Skeletal muscle tissue (tissue), 4 donors: Measurements from ENCODE around the gene RHOJ. TPM values are rescaled to one million over a fixed set of nuclear protein-coding genes. Genes with fewer than 3 reads are reported as not detected.
A peak's percentile ranks its signal among the peaks of the same experiment; 100 is the strongest.

Experiments
- H3K27ac ChIP-seq: one replicate; pipeline ENCODE4 v1.7.0; 2013; ENCODE audit warnings: mild to moderate bottlenecking, low read depth, low read length, inconsistent platforms
- H3K27me3 ChIP-seq, 3 donors: one replicate each; pipeline ENCODE4 v1.7.0; 2013; ENCODE audit warnings: low read length in 3 of 3; ENCODE audit not compliant: control insufficient read depth in 3 of 3, insufficient read depth in 3 of 3
- H3K36me3 ChIP-seq, 3 donors: one replicate each; pipeline ENCODE4 v1.7.0; 2013; ENCODE audit warnings: low read length in 3 of 3; ENCODE audit not compliant: control insufficient read depth in 3 of 3, insufficient read depth in 3 of 3
- H3K4me1 ChIP-seq, 3 donors: one replicate each; pipeline ENCODE4 v1.7.0; 2013; ENCODE audit warnings: low read length in 3 of 3, mild to moderate bottlenecking in 3 of 3; ENCODE audit not compliant: control insufficient read depth in 3 of 3, insufficient read depth in 3 of 3
- H3K4me3 ChIP-seq, 3 donors: one replicate each; pipeline ENCODE4 v1.7.0; 2013; ENCODE audit warnings: low read length in 3 of 3
- H3K9ac ChIP-seq, 3 donors: one replicate each; pipeline ENCODE4 v1.7.0; 2013; ENCODE audit warnings: low read length in 3 of 3, mild to moderate bottlenecking in 3 of 3, moderate library complexity in 2 of 3, low read depth in 1 of 3
- H3K9me3 ChIP-seq, 3 donors: one replicate each; pipeline ENCODE4 v1.7.0; 2013; ENCODE audit warnings: low read length in 3 of 3; ENCODE audit not compliant: control insufficient read depth in 3 of 3
- total RNA-seq: library from RNA; depleted of rRNA; stranded (reverse); fragments of >200 nt; gene quantifications from one replicate; pipeline ENCODE4 v1.2.3, GENCODE V29; 2014
- donor health status: Osteomylitis.

Gene RHOJ
- total RNA-seq, 1 donor from 2014 or later, result 7.3 TPM

DNA sequence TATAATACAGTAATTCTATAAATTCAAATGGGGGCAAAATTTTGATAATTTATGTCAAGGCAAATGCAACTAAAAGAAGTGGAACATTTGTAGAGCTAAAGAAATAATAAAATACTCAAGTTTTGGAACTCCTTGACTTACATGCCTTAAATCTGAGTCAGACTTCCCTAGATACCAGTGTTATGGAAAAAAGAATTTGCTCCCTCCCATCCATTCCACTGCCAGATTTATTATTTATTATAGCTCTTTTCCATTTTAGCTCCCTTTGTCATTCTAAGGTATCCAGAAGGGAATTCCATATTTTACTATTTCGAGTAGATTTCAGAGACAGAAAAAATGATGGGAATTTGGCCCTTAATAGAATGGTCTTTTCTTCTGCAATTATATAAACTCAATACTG, 44.0 kb downstream of the RHOJ start:
- H3K36me3 ChIP-seq, result no peaks in the 10 kb centered on the region
- H3K4me3 ChIP-seq, result peak overlapping the region in 1 of 3 donors; percentile 1
- peaks cover 0 to 7% (median 5%) of the 10 kb centered on the region in 3 donors for H3K4me1 ChIP-seq
- no peaks in the 10 kb centered on the region for H3K27me3 ChIP-seq
- H3K27ac ChIP-seq, result no peak overlapping the region
- no peaks in the 10 kb centered on the region for H3K9me3 ChIP-seq
- H3K9ac ChIP-seq, result no peak overlapping the region

DNA sequence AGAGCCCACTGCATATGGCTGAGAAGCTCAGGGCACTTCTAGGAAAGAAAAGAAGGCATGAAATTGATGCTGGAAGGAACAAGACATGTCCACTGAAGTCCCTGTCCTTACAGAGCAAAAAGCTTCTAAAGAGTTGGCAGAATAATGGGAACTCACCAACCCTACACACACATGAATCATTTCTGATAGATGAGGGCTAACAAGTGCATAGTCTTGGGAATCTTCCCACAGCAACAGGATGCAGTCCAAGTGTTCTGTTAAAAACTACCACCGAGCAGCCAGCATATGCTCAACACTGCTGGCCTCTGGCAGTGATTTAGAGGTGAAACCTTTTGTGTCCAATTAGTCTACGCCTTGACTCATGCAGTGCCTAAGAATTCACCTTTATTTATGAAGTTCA, 44.8 kb downstream of the RHOJ start:
- no peaks in the 10 kb centered on the region for H3K9me3 ChIP-seq
- H3K27ac ChIP-seq, result no peak overlapping the region
- peaks cover 0 to 7% (median 5%) of the 10 kb centered on the region in 3 donors for H3K4me1 ChIP-seq

DNA sequence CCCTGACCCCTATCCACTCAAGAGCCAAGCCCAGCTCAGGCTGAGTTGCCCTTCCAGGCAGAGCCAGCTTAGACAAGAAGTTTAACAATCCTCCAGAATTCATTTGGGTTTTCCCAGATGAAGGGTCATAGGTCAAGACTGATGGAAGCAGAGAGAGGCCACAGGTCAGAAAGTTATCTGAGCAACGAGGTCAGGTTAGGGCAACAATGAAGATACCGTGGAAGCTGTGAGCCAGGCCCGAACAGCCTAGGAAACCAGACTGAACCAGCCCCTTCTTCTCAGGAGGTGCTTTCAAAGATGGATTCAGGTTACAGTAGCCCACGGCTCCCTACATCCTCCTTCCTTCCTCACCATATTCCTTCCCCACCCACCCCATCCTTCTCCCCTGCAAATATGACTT, 53.1 kb downstream of the RHOJ start:
- Histone ChIP-seq H3K9ac (no peak overlapping the region), H3K4me3 (no peak overlapping the region), H3K27ac (no peak overlapping the region), H3K27me3 (no peaks in the 10 kb centered on the region), H3K4me1 (peaks cover 0 to 2% (median 0%) of the 10 kb centered on the region in 3 donors), H3K9me3 (no peaks in the 10 kb centered on the region), H3K36me3 (peaks cover 0 to 3% (median 0%) of the 10 kb centered on the region in 3 donors)

More for the DNA sequence above, 44.8 kb downstream of the RHOJ start:
- no peaks in the 10 kb centered on the region for H3K36me3 ChIP-seq
- H3K4me3 ChIP-seq, result no peak overlapping the region
- no peak overlapping the region for H3K9ac ChIP-seq
- no peaks in the 10 kb centered on the region for H3K27me3 ChIP-seq

DNA sequence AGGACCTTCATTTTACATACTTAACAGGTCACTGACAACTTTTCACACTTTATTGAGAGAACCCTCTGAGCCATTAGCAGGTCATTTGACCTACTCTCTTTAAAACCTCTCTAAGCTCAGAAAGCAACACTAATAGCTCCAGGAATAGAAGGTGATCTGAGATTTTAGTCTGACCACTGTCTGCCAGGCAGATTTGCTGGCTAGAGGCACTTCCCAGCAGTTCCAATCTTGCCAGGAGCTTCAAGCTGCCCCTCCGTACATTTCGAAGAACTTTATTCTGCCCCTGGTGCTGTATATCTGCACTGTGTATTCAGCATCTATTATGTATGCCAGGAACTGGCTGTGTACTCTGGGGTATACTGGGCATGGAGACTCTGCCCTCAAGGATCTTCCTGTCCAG, 58.2 kb downstream of the RHOJ start:
- Histone ChIP-seq H3K36me3 (no peaks in the 10 kb centered on the region), H3K27me3 (no peaks in the 10 kb centered on the region), H3K4me3 (no peak overlapping the region), H3K9me3 (no peaks in the 10 kb centered on the region), H3K27ac (no peak overlapping the region), H3K4me1 (peaks cover 0 to 4% (median 4%) of the 10 kb centered on the region in 3 donors), H3K9ac (no peak overlapping the region)

DNA sequence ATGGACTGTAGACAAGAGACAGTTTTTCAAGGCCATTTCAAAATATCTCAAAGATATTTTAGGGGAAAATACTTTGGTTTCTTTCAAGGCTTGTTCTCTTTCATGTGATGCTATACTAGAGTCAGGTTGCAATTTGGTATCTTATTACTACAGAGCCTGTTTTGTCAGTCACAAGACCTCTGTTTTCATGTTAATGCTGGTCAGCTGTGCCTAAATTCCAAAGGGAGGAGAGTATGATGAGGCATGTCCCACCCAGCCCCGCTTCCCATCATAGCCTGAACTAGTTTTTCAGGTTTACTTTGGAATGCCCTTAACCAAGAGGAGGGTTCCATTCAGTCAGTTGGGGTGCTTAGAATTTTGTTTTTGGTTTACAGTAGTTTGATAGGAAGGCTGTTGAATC, 61.9 kb downstream of the RHOJ start:
- Histone ChIP-seq H3K4me1 (peaks cover 0 to 4% (median 4%) of the 10 kb centered on the region in 3 donors), H3K27me3 (no peaks in the 10 kb centered on the region), H3K9ac (no peak overlapping the region), H3K27ac (no peak overlapping the region), H3K9me3 (no peaks in the 10 kb centered on the region), H3K36me3 (no peaks in the 10 kb centered on the region), H3K4me3 (no peak overlapping the region)

DNA sequence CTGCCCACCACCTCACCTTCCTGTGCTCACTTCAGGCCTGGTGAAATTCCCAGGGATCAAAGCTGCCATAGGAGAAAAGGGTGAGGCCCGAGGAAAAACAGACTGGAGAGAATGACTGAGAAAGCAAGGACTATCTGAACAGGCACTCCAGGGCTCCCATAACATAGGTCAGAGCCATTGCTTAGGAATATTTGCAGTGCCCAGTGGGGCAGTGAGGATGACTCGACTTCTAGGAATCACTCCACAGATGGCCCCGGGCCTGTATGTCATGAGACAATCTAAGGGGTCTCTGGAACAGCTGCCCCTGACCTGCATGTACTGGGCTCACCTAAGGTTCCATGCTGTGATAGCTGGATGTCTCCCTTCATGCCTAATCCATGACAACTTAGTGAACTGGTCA, 62.9 kb downstream of the RHOJ start:
- Histone ChIP-seq H3K36me3 (no peaks in the 10 kb centered on the region), H3K4me3 (no peak overlapping the region), H3K9me3 (no peaks in the 10 kb centered on the region), H3K27me3 (no peaks in the 10 kb centered on the region), H3K9ac (no peak overlapping the region), H3K4me1 (peaks cover 0 to 4% (median 4%) of the 10 kb centered on the region in 3 donors), H3K27ac (no peak overlapping the region)

DNA sequence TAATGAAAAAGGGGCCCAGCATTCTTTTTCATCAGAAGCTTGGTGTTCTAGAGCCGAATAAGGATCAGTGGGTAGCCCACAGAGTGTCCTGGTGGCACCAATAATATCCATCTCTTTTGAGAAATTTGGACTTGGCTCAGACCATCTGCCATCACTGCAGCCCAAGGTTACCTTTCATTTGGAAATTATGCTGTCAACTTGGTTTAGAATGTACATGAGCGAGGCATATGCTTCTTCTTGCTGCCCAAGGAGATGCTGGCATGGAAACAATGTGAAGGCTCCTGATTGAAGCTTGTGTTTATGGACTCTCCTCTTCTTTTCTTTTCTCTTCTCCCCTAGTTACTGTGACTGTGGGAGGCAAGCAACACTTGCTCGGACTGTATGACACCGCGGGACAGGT, 64.5 kb downstream of the RHOJ start:
- no peaks in the 10 kb centered on the region for H3K36me3 ChIP-seq
- no peak overlapping the region for H3K9ac ChIP-seq
- H3K27ac ChIP-seq, result no peak overlapping the region
- H3K4me3 ChIP-seq, result no peak overlapping the region
- peaks cover 5 to 12% (median 8%) of the 10 kb centered on the region in 3 donors for H3K4me1 ChIP-seq
- H3K27me3 ChIP-seq, result no peaks in the 10 kb centered on the region
- H3K9me3 ChIP-seq, result no peaks in the 10 kb centered on the region

DNA sequence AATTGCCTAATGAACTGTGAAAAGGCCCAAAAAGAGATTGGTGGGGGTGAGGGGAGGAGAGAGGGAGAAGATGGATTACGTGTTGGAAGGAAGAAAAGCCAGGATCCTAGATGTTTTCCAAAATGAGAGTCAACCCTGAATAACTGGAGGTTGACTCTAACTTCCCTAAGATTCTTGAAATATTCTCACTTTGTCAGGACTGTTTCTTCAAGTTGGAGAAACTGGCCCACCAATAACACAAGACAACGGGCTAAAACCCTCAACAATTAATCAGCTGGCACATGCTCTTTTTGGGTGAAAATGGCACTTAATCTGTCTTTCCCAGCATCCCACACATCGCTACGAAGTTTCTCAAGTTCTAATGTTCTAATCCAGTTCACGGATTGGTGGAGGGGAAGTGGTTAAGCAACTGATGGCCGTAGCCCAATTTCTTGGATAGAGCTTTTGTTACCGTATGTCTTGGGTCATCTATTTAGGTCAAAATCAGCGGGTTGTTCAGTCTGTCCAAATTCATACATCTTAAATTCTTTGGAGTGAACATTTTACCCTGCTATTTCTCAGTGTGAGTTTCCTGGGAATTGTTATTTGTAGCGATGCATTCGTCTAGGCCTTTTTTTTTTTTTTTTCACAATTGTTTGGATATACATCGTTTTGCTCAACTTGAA, 65.5 kb downstream of the RHOJ start:
- no peaks in the 10 kb centered on the region for H3K9me3 ChIP-seq
- H3K4me1 ChIP-seq, result peaks cover 8 to 15% (median 9%) of the 10 kb centered on the region in 3 donors
- H3K27me3 ChIP-seq, result no peaks in the 10 kb centered on the region
- H3K9ac ChIP-seq, result no peak overlapping the region
- no peaks in the 10 kb centered on the region for H3K36me3 ChIP-seq
- no peak overlapping the region for H3K27ac ChIP-seq
- H3K4me3 ChIP-seq, result no peak overlapping the region

DNA sequence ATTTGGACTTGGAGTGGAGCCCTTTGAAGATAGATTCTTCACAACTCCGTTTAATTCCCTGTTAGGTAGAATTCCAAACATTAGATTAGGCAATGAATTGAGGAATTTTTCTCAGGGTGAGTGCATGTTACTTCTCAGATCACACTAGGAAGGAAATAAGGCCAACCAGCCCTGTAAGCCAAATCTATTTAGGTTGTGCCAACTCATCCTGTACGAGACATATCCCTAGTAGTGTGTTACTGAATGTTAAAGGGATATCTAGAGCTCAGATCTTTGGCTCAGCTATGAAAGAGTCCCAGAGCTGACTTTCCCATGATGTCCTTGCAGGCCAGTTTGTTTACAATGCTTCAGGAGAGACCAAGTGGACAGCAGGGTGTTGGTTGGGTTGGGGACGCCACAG, 68.9 kb downstream of the RHOJ start:
- H3K27ac ChIP-seq, result no peak overlapping the region
- H3K4me3 ChIP-seq, result no peak overlapping the region
- H3K9ac ChIP-seq, result no peak overlapping the region
- H3K4me1 ChIP-seq, result peaks cover 8 to 13% (median 11%) of the 10 kb centered on the region in 3 donors
- H3K9me3 ChIP-seq, result no peaks in the 10 kb centered on the region
- no peaks in the 10 kb centered on the region for H3K27me3 ChIP-seq
- H3K36me3 ChIP-seq, result no peaks in the 10 kb centered on the region

DNA sequence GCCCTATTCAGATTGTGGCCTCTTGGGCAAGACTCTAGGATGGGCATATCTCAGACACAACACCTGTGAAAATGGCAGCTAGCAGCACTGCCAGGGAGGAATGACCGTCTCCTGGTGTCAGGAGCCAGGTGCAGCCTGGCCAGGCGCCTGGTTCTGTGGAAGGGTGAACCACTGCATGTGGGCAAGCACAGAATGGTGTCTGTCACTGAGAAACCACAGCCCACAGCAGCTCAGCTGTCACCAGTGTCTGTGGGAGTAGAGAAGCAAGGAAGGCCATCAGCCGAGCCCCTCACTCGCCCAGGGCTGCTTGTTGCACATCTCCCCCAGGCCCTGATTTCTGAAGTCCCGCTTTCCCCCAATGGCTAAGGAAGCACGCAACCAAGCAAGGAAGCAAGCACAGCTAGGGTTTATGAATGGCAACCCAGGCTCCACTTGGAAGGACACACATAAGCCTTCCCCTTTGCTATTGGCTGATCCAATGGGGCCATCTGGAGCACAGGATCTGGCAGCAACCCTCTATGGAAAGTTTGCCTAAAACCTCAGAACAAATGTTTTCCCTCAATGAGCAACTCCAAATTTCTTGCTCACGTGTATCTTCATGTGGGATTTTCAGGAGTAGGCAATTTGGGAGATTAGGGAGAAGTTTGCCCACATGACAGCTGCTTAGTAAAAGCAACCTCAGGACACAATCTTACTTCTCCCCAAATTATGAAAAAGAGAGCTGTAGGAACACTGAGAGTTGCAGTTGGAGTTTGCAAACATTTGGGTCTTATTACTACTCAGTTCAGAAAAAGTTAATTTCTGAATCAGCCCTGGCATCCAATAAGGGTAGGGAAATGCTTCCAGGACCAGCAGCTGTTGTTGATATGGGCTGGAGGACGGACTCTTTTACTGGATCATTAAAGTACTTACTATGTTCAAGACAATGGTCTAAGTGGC, 69.7 kb downstream of the RHOJ start:
- no peak overlapping the region for H3K9ac ChIP-seq
- peaks cover 8 to 13% (median 11%) of the 10 kb centered on the region in 3 donors for H3K4me1 ChIP-seq
- H3K4me3 ChIP-seq, result no peak overlapping the region
- no peaks in the 10 kb centered on the region for H3K9me3 ChIP-seq
- H3K27me3 ChIP-seq, result no peaks in the 10 kb centered on the region
- H3K36me3 ChIP-seq, result no peaks in the 10 kb centered on the region
- no peak overlapping the region for H3K27ac ChIP-seq
